Measurements from ENCODE around the gene ARPC1B.
"Not testable (repeated sequence)": the region's sequence is repeated elsewhere in the genome, so short reads cannot be mapped to it uniquely, and the experiment has no call there.

Gene ARPC1B

GRCh38 chr7:99340659-99341058 is 33.9 kb upstream of the ARPC1B start:
- no peaks in the 10 kb centered on the region for H3K27me3 ChIP-seq
- no peaks in the 10 kb centered on the region for H3K4me1 ChIP-seq
- TF ChIP-seq Cebpa-rat (IDR thresholded peaks at IDR 0.05), result no peak
- peaks cover 99 to 100% (median 100%) of the 10 kb centered on the region in 11 experiments for H3K36me3 ChIP-seq
- H3K9me3 ChIP-seq (replicated peaks in 1 of 11), result no peaks in the 10 kb centered on the region
- H3K9ac ChIP-seq, result no peak overlapping the region
- H3K4me3 ChIP-seq, result no peak overlapping the region
- no peak overlapping the region for H3K27ac ChIP-seq
- H3K4me2 ChIP-seq, result no peak overlapping the region
- peaks cover 3 to 98% (median 41%) of the 10 kb centered on the region in 11 experiments; a peak in 18 of 22 replicates for H4K20me1 ChIP-seq

DNA sequence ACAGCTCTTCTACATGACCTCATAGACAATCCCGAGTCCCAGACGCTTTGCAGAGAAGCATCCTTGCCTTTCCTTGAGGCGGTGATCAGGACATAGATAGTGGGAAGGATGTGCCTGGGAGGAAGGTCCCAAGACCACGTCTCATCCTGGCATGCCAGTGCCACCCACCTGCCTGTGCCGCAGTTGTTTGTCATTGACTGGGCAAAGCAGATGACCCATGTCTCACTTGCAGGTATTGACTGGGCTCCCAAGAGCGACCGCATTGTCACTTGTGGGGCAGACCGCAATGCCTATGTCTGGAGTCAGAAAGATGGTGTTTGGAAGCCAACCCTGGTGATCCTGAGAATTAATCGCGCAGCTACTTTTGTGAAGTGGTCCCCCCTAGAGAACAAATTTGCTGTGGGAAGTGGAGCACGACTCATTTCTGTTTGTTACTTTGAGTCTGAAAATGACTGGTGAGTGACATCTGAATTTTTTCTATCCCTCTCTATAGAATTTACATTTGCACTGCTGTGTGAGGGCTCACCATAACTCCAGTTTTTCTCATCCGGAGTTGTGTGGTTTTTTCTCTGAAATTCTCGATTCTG is 30.4 kb upstream of the ARPC1B start:
- peaks cover 3 to 96% (median 27%) of the 10 kb centered on the region in 11 experiments; a peak in 18 of 22 replicates for H4K20me1 ChIP-seq
- no peaks in the 10 kb centered on the region for H3K27me3 ChIP-seq
- H3K4me3 ChIP-seq, result no peak overlapping the region
- no peak overlapping the region for H3K4me2 ChIP-seq
- H3K9me3 ChIP-seq (replicated peaks in 1 of 11), result no peaks in the 10 kb centered on the region
- no peaks in the 10 kb centered on the region for H3K4me1 ChIP-seq
- no peak overlapping the region for H3K9ac ChIP-seq
- H3K36me3 ChIP-seq, result peaks cover 99 to 100% (median 100%) of the 10 kb centered on the region in 11 experiments
- H3K27ac ChIP-seq, result no peak overlapping the region
- no peak for TF ChIP-seq Cebpa-rat (IDR thresholded peaks at IDR 0.05)

GRCh38 chr7:99350641-99351040 is 23.9 kb upstream of the ARPC1B start:
- not testable (repeated sequence) for H3K4me1 ChIP-seq; H3K27ac ChIP-seq; H3K4me3 ChIP-seq; H3K9me3 ChIP-seq (replicated peaks in 1 of 11); H3K27me3 ChIP-seq; H3K9ac ChIP-seq; H3K4me2 ChIP-seq
- peaks cover 97 to 100% (median 100%) of the 10 kb centered on the region in 11 experiments for H3K36me3 ChIP-seq
- peaks cover 0 to 81% (median 16%) of the 10 kb centered on the region in 11 experiments; a peak in 14 of 22 replicates for H4K20me1 ChIP-seq

- Histone ChIP-seq H3K36me3 (peaks cover 93 to 100% (median 100%) of the 10 kb centered on the region in 11 experiments), H3K9ac (no peak overlapping the region), H3K4me1 (no peaks in the 10 kb centered on the region), H3K27me3 (no peaks in the 10 kb centered on the region), H3K4me2 (no peak overlapping the region), H3K4me3 (no peak overlapping the region), H3K9me3 (replicated peaks in 1 of 11) (no peaks in the 10 kb centered on the region), H3K27ac (no peak overlapping the region), H4K20me1 (peaks cover 0 to 81% (median 12%) of the 10 kb centered on the region in 11 experiments; a peak in 14 of 22 replicates)
- no peak for TF ChIP-seq Cebpa-rat (IDR thresholded peaks at IDR 0.05)
Observed at GRCh38 chr7:99352247-99352646, 22.3 kb upstream of the ARPC1B start.

DNA sequence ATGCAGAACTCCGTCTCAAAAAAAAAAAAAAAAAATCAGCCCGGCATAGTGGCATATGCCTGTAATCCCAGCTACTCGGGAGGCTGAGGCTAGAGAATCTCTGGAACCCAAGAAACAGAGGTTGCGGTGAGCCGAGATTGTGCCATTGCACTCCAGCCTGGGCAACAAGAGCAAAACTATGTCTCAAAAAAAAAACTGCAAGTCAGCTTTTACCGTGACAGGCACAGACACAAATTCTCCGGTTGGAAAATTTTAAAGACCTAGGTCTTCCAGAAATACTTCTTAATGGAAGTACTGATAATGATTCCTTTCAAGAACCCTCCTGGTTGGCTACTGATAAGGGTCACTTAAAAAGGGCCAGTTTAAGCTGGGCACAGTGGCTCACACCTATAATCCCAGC is 19.4 kb upstream of the ARPC1B start:
- Histone ChIP-seq H3K27me3 (no peaks in the 10 kb centered on the region), H3K27ac (no peak overlapping the region), H3K36me3 (peaks cover 93 to 100% (median 99%) of the 10 kb centered on the region in 11 experiments), H4K20me1 (peaks cover 0 to 80% (median 6%) of the 10 kb centered on the region in 11 experiments; a peak in 12 of 22 replicates), H3K4me2 (no peak overlapping the region), H3K9ac (no peak overlapping the region), H3K9me3 (replicated peaks in 1 of 11) (no peaks in the 10 kb centered on the region), H3K4me1 (no peaks in the 10 kb centered on the region), H3K4me3 (no peak overlapping the region)
- TF ChIP-seq Cebpa-rat (IDR thresholded peaks at IDR 0.05), result no peak

DNA sequence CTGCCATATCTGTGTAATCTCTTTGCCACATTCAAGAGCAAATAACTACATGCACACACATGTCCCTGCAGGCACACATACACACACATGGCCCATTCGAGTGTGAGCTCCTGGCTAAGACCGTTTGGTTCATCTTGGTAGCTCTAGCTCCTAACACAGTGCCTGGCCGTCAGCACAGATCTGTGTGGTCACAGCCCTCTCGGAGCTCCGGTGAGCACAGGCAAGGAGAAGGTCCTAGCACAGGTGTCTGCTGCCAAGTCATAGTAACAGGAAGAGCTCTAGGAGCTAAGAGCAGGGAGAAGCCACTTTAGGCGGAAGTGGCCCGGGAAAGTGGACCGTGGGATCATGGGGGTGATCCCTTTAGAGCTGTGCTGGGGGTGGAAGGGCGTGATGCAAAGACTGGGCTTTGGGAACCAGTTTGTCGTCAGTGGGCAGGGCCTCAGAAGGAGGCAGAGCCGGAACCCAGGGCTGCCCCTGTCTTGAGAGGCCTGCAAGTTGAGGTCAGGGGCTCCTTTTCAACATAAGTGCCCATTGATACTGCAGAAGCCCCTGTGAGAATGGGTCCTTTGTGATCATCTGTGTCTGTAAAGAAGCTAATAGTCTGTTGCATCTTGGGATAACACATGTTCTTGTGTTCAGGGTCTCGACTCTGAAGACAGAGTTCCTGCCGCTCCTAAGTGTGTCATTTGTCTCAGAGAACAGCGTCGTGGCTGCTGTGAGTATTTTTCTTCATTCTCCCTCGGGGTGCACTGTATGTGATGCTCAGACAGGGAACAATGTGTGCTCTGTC is 16.6 kb upstream of the ARPC1B start:
- H3K4me1 ChIP-seq, result peaks cover 0 to 6% (median 0%) of the 10 kb centered on the region in 10 experiments; a peak in 1 of 20 replicates
- H3K27ac ChIP-seq, result no peak overlapping the region
- no peaks in the 10 kb centered on the region for H3K27me3 ChIP-seq
- peaks cover 93 to 100% (median 99%) of the 10 kb centered on the region in 11 experiments for H3K36me3 ChIP-seq
- peaks cover 0 to 80% (median 13%) of the 10 kb centered on the region in 11 experiments; a peak in 15 of 22 replicates for H4K20me1 ChIP-seq
- no peak for TF ChIP-seq Cebpa-rat (IDR thresholded peaks at IDR 0.05)
- H3K4me2 ChIP-seq, result no peak overlapping the region
- H3K4me3 ChIP-seq, result no peak overlapping the region
- no peak overlapping the region for H3K9ac ChIP-seq
- H3K9me3 ChIP-seq (replicated peaks in 1 of 11), result no peaks in the 10 kb centered on the region

DNA sequence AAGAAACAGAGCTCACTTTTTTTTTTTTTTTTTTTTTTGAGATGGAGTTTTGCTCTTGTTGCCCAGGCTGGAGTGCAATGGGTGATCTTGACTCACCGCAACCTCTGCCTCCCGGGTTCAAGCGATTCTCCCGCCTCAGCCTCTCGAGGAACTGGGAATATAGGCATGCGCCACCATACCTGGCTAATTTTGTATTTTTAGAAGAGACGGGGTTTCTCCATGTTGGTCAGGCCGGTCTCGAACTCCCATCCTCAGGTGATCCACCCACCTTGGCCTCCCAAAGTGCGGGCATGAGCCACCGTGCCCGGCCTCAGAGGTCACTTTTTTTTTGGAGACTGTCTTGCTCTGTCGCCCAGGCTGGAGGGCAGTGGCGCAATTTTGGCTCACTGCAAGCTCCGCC is 16.0 kb upstream of the ARPC1B start:
- not testable (repeated sequence) for H3K9me3 ChIP-seq (replicated peaks in 1 of 11); H3K27me3 ChIP-seq; H3K9ac ChIP-seq; H3K4me2 ChIP-seq; H3K4me1 ChIP-seq; H3K27ac ChIP-seq; H3K4me3 ChIP-seq
- H3K36me3 ChIP-seq, result peaks cover 93 to 100% (median 99%) of the 10 kb centered on the region in 11 experiments
- H4K20me1 ChIP-seq, result peaks cover 0 to 85% (median 13%) of the 10 kb centered on the region in 11 experiments; a peak in 15 of 22 replicates

DNA sequence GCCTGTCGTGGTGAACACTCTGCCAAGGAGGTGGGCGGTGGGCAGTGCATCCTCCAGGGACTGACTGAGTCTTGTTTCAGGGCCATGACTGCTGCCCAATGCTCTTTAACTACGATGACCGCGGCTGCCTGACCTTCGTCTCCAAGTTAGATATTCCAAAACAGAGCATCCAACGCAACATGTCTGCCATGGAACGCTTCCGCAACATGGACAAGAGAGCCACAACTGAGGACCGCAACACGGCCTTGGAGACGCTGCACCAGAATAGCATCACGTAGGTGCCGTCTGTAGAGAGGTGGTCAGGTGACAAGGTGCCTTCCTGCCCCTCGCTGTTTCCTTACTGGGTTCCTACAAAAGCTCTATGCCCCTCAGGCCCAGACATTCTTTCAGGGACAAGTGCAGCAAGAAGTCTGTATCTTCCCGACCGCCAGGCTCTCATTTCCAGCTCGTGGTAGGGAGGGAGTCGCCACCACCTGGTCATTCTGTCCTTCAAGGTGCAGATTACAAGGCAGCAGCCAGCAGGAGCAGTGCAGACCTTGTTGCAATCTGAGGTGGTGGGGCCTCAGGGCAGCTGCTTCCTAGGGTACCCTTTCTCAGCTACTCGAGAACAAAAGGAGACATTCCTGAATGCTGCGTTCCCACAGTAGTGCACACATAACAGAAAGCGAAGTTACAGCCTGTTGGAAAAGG is 14.9 kb upstream of the ARPC1B start:
- no peak overlapping the region for H3K4me2 ChIP-seq
- no peak overlapping the region for H3K9ac ChIP-seq
- H3K36me3 ChIP-seq, result peaks cover 93 to 100% (median 99%) of the 10 kb centered on the region in 11 experiments
- H4K20me1 ChIP-seq, result peaks cover 0 to 86% (median 15%) of the 10 kb centered on the region in 11 experiments; a peak in 16 of 22 replicates
- H3K4me3 ChIP-seq, result no peak overlapping the region
- H3K9me3 ChIP-seq (replicated peaks in 1 of 11), result no peaks in the 10 kb centered on the region
- peaks cover 0 to 6% (median 0%) of the 10 kb centered on the region in 10 experiments; a peak in 1 of 20 replicates for H3K4me1 ChIP-seq
- no peak for TF ChIP-seq Cebpa-rat (IDR thresholded peaks at IDR 0.05)
- H3K27ac ChIP-seq, result no peak overlapping the region
- no peaks in the 10 kb centered on the region for H3K27me3 ChIP-seq

- Histone ChIP-seq H3K4me1 (peaks cover 0 to 6% (median 0%) of the 10 kb centered on the region in 10 experiments; a peak in 1 of 20 replicates), H3K36me3 (peaks cover 92 to 100% (median 99%) of the 10 kb centered on the region in 11 experiments), H4K20me1 (peaks cover 0 to 93% (median 24%) of the 10 kb centered on the region in 11 experiments; a peak in 16 of 22 replicates), H3K9me3 (replicated peaks in 1 of 11) (no peaks in the 10 kb centered on the region), H3K9ac (no peak overlapping the region), H3K4me2 (no peak overlapping the region), H3K27me3 (no peaks in the 10 kb centered on the region), H3K27ac (no peak overlapping the region), H3K4me3 (no peak overlapping the region)
- TF ChIP-seq Cebpa-rat (IDR thresholded peaks at IDR 0.05), result no peak
Observed at GRCh38 chr7:99362801-99363200, 11.7 kb upstream of the ARPC1B start.

Data from BLaER1 treated with 17β-estradiol and CSF1 and Interleukin-3, amounts not matched to agents 10 nM and 100 nM (cell line).